ENCODE measurements around the gene PDE6B. TPM values are rescaled to one million over a fixed set of nuclear protein-coding genes. Genes with fewer than 3 reads are reported as not detected.

PDE6B gene
- polyA plus RNA-seq, 2 of the 4 experiments (the other 2 are of a cell fraction), result not detected

DNA sequence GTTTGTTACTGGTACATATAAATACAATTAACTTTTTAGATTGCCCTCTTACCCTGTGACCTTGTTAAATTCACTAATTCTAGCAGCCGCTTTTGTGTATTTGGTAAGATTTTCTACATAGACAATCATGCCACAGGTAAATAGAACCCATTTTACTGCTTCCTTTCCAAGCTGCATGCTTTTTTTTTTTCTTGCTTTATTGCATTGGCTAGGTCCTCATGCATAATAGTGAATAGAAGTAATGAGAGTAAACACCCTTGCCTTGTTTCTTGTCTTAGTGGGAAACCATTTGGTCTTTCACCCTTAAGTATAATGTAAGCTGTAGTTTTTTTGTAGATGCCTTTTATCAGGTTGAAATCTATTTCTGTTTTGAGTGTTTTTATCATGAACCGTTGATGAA lies 41.6 kb upstream of the PDE6B start:
- FAIRE-seq, result no peak
- Histone ChIP-seq H3K4me2 (no peak overlapping the region), H3K9me3 (0 out of 3 replicates have a peak, but pooled peaks cover 2% of the 10 kb centered on the region), H3K4me1 (no peaks in the 10 kb centered on the region), H3K4me3 (no peak overlapping the region), H3K27ac (no peak overlapping the region)
- no peak for TF ChIP-seq NR3C1 (IDR thresholded peaks at IDR 0.05)
- no peak for TF ChIP-seq PHF8 (IDR thresholded peaks at IDR 0.05; ENCODE audit: borderline replicate concordance, low read depth)
- no peak for TF ChIP-seq CHD2 (IDR thresholded peaks at IDR 0.05; ENCODE audit: low read length, partially characterized antibody)
- no peak for TF ChIP-seq CBX2 (IDR thresholded peaks at IDR 0.05; ENCODE audit: borderline replicate concordance, low read depth)
- TF ChIP-seq, protein P1, sequence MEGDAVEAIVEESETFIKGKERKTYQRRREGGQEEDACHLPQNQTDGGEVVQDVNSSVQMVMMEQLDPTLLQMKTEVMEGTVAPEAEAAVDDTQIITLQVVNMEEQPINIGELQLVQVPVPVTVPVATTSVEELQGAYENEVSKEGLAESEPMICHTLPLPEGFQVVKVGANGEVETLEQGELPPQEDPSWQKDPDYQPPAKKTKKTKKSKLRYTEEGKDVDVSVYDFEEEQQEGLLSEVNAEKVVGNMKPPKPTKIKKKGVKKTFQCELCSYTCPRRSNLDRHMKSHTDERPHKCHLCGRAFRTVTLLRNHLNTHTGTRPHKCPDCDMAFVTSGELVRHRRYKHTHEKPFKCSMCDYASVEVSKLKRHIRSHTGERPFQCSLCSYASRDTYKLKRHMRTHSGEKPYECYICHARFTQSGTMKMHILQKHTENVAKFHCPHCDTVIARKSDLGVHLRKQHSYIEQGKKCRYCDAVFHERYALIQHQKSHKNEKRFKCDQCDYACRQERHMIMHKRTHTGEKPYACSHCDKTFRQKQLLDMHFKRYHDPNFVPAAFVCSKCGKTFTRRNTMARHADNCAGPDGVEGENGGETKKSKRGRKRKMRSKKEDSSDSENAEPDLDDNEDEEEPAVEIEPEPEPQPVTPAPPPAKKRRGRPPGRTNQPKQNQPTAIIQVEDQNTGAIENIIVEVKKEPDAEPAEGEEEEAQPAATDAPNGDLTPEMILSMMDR (IDR thresholded peaks at IDR 0.05), result no peak
- TF ChIP-seq MAFK (IDR thresholded peaks at IDR 0.05; ENCODE audit: partially characterized antibody), result no peak
- TF ChIP-seq TFCP2L1 (CRISPR knock-in tag; IDR thresholded peaks at IDR 0.05), result no peak
- TF ChIP-seq, protein P2, sequence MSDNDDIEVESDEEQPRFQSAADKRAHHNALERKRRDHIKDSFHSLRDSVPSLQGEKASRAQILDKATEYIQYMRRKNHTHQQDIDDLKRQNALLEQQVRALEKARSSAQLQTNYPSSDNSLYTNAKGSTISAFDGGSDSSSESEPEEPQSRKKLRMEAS (IDR thresholded peaks at IDR 0.05), result no peak
- no peak for TF ChIP-seq KDM5A (IDR thresholded peaks at IDR 0.05)
- no peak for TF ChIP-seq ZC3H11A (IDR thresholded peaks at IDR 0.05)
- no peak for TF ChIP-seq ZSCAN20 (CRISPR knock-in tag; IDR thresholded peaks at IDR 0.05)
- no peak for TF ChIP-seq POLR2A (IDR thresholded peaks at IDR 0.05; ENCODE audit: low read length)
- no peak for TF ChIP-seq EHMT2 (IDR thresholded peaks at IDR 0.05; ENCODE audit: low read depth)
- no peak for DNase-seq (ENCODE audit: low read depth in 1 of 2, low spot score in 1 of 2)
- ATAC-seq, result no peak
- ChIA-PET POLR2A (no interaction called here), CTCF (no interaction called here)
- 0% methylated on average over 2 of the region's 2 CpGs for WGBS (ENCODE audit: missing lambda C conversion rate)

DNA sequence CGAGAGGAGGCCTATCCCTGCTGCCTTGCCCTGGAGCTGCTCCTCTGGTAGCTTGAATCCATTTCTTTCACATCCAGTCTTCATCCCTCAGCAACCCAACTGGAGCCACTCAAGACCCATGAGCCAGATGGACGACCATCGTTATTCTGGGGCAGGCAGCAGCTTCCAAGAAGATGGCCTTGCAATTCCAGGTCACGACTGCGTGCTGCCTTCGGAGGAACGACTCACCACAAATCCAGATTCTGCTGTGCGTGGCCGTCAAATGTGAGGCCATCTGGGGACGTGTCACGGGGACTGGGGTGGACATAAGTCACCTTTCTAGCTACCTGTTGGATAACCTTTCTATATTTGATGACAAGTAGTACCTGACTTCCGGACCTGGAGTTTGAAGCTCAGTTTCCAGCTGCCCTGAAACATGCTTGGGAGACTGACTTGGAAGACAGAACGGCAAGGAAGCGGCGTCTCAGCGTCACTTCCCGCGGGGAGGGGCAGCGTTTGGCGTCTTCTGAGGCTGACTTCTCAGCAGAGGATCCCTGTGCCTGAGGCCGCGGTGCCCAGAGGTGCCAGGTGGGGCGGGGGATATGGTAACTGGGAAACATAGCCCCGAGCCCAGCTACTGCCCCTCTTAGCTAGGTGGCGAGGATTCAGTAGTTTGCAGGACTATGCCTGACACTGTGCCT lies 37.6 kb upstream of the PDE6B start:
- WGBS (ENCODE audit: missing lambda C conversion rate), result 45% methylated on average over 23 of the region's 25 CpGs
- TF ChIP-seq POLR2A (IDR thresholded peaks at IDR 0.05; ENCODE audit: low read length) (no peak), CEBPB (IDR thresholded peaks at IDR 0.05) (no peak), RNF2 (IDR thresholded peaks at IDR 0.05; ENCODE audit: borderline replicate concordance, low read depth) (no peak), KDM5A (IDR thresholded peaks at IDR 0.05) (no peak), ZSCAN20 (CRISPR knock-in tag; IDR thresholded peaks at IDR 0.05) (no peak), FOSB (CRISPR knock-in tag; IDR thresholded peaks at IDR 0.05) (no peak), EHF (CRISPR knock-in tag; IDR thresholded peaks at IDR 0.05) (no peak), RARB (CRISPR knock-in tag; IDR thresholded peaks at IDR 0.05) (no peak), ZC3H11A (IDR thresholded peaks at IDR 0.05) (no peak), MAZ (IDR thresholded peaks at IDR 0.05; ENCODE audit: borderline replicate concordance, low read depth, low read length) (no peak), POLR2AphosphoS2 (conservative IDR thresholded peaks at IDR 0.05; ENCODE audit: low read length) (no peak), KDM1A (IDR thresholded peaks at IDR 0.05; ENCODE audit: low read depth) (no peak), FOSL2 (IDR thresholded peaks at IDR 0.05) (no peak), FOSL2 (CRISPR knock-in tag; IDR thresholded peaks at IDR 0.05) (no peak), ZNF302 (CRISPR knock-in tag; IDR thresholded peaks at IDR 0.05) (no peak)
- TF ChIP-seq, protein P3, sequence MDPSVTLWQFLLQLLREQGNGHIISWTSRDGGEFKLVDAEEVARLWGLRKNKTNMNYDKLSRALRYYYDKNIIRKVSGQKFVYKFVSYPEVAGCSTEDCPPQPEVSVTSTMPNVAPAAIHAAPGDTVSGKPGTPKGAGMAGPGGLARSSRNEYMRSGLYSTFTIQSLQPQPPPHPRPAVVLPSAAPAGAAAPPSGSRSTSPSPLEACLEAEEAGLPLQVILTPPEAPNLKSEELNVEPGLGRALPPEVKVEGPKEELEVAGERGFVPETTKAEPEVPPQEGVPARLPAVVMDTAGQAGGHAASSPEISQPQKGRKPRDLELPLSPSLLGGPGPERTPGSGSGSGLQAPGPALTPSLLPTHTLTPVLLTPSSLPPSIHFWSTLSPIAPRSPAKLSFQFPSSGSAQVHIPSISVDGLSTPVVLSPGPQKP (IDR thresholded peaks at IDR 0.05; ENCODE audit: low read depth, low read length), result no peak
- TF ChIP-seq, protein P4, sequence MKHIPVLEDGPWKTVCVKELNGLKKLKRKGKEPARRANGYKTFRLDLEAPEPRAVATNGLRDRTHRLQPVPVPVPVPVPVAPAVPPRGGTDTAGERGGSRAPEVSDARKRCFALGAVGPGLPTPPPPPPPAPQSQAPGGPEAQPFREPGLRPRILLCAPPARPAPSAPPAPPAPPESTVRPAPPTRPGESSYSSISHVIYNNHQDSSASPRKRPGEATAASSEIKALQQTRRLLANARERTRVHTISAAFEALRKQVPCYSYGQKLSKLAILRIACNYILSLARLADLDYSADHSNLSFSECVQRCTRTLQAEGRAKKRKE (CRISPR knock-in tag; IDR thresholded peaks at IDR 0.05; ENCODE audit: low read depth), result no peak
- TF ChIP-seq, protein P5, sequence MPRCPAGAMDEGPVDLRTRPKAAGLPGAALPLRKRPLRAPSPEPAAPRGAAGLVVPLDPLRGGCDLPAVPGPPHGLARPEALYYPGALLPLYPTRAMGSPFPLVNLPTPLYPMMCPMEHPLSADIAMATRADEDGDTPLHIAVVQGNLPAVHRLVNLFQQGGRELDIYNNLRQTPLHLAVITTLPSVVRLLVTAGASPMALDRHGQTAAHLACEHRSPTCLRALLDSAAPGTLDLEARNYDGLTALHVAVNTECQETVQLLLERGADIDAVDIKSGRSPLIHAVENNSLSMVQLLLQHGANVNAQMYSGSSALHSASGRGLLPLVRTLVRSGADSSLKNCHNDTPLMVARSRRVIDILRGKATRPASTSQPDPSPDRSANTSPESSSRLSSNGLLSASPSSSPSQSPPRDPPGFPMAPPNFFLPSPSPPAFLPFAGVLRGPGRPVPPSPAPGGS (IDR thresholded peaks at IDR 0.05), result no peak
- TF ChIP-seq, protein P6, sequence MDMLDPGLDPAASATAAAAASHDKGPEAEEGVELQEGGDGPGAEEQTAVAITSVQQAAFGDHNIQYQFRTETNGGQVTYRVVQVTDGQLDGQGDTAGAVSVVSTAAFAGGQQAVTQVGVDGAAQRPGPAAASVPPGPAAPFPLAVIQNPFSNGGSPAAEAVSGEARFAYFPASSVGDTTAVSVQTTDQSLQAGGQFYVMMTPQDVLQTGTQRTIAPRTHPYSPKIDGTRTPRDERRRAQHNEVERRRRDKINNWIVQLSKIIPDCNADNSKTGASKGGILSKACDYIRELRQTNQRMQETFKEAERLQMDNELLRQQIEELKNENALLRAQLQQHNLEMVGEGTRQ (IDR thresholded peaks at IDR 0.05), result no peak
- H3K4me3 ChIP-seq, result no peak overlapping the region
- DNase-seq (ENCODE audit: low read depth in 1 of 2, low spot score in 1 of 2) (no peak), FAIRE-seq (no peak), ATAC-seq (no peak)
- ChIA-PET CTCF (no interaction called here), POLR2A (no interaction called here)
- H3K4me1 ChIP-seq, result no peaks in the 10 kb centered on the region
- H3K9me3 ChIP-seq, result 0 out of 3 replicates have a peak, but pooled peaks cover 2% of the 10 kb centered on the region
- no peak overlapping the region for H3K27ac ChIP-seq
- no peak overlapping the region for H3K4me2 ChIP-seq
